Measurements from ENCODE around the gene PTPN21. TPM values are rescaled to one million over a fixed set of nuclear protein-coding genes. Genes with fewer than 3 reads are reported as not detected.

PTPN21 gene
- total RNA-seq, 1 donor from 2014 or later = 19.6 TPM

DNA sequence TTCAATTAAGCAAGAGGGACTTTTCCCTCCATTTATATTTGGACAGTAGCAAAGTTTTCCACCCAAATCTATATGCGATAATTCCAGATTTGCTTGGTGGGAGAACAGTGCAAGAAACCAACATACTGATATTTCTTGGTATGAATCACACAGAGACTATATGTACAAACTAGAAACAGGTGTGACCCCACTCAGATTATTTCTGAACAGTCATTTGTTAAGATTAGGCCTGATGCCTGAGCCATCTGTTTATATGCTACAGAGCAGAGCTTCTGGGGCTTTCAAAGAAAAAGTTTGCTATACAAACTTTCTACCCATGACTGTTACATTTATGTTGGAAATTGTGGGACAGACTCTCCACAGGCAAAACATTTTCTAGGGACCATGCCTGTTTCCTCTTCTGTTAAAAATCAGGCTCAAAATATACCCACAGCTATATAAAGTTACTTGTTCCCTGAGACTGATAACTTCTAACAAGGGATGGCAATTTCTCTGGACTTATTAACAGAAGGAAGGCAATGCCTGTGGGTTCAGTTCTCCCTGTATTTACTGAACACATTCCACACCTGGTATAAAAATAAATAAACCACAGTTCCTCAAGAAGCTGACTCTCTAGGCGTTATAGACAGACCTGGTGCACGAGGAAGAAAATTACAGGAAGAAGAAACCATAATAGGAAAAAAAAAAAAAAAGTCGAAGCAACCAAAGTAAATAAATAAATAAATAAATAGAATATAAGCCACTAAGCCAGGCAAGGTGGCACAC is 8.0 kb downstream of the PTPN21 start:
- peak overlapping the region; percentile 41 for H3K27ac Mint-ChIP-seq
- H3K4me1 Mint-ChIP-seq (ENCODE audit: unreplicated experiment) = peaks cover 13% of the 10 kb centered on the region
- H3K4me3 Mint-ChIP-seq = no peak overlapping the region
- no peaks in the 10 kb centered on the region for H3K9me3 Mint-ChIP-seq
- no peaks in the 10 kb centered on the region for H3K27me3 Mint-ChIP-seq
- DNase-seq (ENCODE audit: extremely low spot score, unreplicated experiment) = no peak
- peaks cover 21% of the 10 kb centered on the region for H3K36me3 Mint-ChIP-seq
- TF ChIP-seq, protein P1, sequence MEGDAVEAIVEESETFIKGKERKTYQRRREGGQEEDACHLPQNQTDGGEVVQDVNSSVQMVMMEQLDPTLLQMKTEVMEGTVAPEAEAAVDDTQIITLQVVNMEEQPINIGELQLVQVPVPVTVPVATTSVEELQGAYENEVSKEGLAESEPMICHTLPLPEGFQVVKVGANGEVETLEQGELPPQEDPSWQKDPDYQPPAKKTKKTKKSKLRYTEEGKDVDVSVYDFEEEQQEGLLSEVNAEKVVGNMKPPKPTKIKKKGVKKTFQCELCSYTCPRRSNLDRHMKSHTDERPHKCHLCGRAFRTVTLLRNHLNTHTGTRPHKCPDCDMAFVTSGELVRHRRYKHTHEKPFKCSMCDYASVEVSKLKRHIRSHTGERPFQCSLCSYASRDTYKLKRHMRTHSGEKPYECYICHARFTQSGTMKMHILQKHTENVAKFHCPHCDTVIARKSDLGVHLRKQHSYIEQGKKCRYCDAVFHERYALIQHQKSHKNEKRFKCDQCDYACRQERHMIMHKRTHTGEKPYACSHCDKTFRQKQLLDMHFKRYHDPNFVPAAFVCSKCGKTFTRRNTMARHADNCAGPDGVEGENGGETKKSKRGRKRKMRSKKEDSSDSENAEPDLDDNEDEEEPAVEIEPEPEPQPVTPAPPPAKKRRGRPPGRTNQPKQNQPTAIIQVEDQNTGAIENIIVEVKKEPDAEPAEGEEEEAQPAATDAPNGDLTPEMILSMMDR (conservative IDR thresholded peaks at IDR 0.05) = no peak

DNA sequence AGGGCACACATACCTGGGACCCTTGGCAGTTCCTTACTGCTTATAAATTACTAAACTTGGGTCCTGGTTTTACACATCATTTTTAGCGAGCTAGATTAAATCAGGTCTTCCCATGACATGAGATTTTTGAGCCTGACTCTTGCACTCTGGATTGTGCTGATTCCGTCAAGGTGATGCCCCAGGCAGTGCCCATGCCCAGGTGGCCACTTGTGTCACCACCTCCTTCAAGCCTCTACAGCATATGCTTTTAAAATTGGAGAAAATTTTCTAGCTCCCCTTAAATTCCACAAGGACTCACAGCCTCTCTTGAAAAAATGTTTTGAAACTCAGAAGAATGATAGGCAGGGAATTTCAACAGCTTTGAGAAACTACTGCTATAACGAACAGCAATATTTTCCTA is 9.6 kb downstream of the PTPN21 start:
- TF ChIP-seq, protein P1 (conservative IDR thresholded peaks at IDR 0.05) = no peak
- Mint-ChIP-seq H3K36me3 (peaks cover 21% of the 10 kb centered on the region), H3K27ac (no peak overlapping the region), H3K27me3 (no peaks in the 10 kb centered on the region), H3K4me1 (ENCODE audit: unreplicated experiment) (peaks cover 13% of the 10 kb centered on the region), H3K9me3 (no peaks in the 10 kb centered on the region), H3K4me3 (no peak overlapping the region)
- no peak for DNase-seq (ENCODE audit: extremely low spot score, unreplicated experiment)

DNA sequence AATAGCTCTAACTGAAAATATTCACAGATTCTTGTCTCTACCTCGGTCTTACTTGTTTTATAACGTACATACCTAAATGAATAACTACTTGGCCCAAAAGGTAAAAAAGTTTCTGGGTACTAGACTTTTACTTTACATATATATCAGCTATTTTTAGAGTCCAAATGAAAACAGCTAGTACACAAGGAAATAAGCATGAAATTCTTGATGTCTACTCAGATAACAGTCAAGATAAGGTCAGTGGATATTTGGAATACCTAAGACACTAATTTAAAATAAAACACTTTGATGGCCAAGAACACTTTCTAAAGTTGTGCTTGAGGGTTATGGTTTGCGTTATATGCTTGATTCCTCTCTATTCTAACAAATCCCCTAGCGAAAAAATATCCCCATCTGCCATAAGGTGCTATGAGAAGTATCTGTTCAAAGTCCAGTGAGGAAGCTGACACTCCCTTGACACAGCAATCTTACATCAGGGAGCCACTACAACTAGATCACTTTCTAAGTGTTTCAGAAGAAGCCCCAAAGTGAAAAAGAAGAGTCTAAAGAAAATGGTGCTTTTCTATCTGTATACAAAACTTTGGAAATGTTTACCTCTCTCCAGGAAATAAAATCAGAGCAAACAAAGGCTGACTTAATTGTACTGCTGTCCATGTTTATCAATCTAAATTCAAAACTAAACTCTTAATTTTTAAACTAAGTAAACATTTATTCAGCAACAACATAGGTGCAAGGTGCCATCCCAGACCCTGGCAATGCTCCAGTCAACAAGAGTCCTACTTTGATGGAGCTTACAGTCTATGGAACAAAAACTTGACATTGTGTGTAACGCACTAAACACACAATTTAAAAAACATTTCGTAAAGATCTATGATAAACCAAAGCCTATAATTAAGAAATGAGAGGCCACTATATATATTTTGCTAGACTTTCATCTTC is 11.7 kb downstream of the PTPN21 start:
- H3K4me1 Mint-ChIP-seq (ENCODE audit: unreplicated experiment) = peaks cover 10% of the 10 kb centered on the region
- DNase-seq (ENCODE audit: extremely low spot score, unreplicated experiment) = no peak
- TF ChIP-seq, protein P1 (conservative IDR thresholded peaks at IDR 0.05) = no peak
- H3K27ac Mint-ChIP-seq = peak overlapping the region; percentile 40
- H3K9me3 Mint-ChIP-seq = no peaks in the 10 kb centered on the region
- H3K36me3 Mint-ChIP-seq = peaks cover 22% of the 10 kb centered on the region
- no peaks in the 10 kb centered on the region for H3K27me3 Mint-ChIP-seq
- H3K4me3 Mint-ChIP-seq = peak overlapping the region; percentile 11

DNA sequence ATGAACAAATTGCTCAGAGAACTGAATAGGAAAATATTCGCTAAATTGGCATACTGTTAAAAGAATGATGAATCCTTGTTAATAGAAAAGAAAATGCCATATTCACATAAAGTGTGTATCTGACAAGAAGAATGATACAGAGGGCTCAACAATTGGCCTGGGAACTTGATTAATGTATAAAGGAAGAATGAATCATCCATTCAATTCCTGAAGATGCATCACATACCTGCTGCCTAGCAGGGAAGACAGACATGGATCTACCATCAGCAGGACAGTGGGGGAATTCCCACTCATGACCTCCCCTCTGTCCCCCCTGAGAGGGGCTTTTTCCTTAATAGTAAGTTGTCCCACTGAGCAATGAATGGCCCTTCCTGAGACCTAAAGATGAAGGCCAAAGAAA is 13.5 kb downstream of the PTPN21 start:
- Mint-ChIP-seq H3K36me3 (peaks cover 14% of the 10 kb centered on the region), H3K4me3 (no peak overlapping the region), H3K27me3 (no peaks in the 10 kb centered on the region), H3K9me3 (no peaks in the 10 kb centered on the region), H3K4me1 (ENCODE audit: unreplicated experiment) (peaks cover 5% of the 10 kb centered on the region), H3K27ac (no peak overlapping the region)
- TF ChIP-seq, protein P1 (conservative IDR thresholded peaks at IDR 0.05) = no peak
- DNase-seq (ENCODE audit: extremely low spot score, unreplicated experiment) = no peak

DNA sequence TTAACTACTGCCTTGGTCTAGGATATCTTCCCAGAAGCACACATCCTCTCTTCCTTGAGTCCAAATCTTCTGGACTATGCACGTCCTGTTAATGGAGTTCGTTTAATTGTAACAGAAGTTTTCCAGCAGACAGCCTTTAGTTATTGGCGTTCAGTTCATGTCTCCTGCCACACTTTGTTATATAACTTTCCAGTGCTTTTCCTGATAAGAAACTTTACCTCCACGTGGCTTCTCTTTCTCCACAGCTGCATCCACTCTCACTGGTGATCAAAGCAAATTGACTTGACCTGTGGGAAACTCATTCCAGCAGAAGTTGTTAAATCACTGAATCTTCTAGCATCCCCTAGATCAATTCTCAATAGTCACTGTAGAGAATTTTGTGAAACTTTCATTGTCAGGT is 19.0 kb downstream of the PTPN21 start:
- Mint-ChIP-seq H3K27me3 (no peaks in the 10 kb centered on the region), H3K4me3 (no peak overlapping the region), H3K4me1 (ENCODE audit: unreplicated experiment) (no peaks in the 10 kb centered on the region), H3K9me3 (no peaks in the 10 kb centered on the region), H3K27ac (no peak overlapping the region), H3K36me3 (peaks cover 8% of the 10 kb centered on the region)
- TF ChIP-seq, protein P1 (conservative IDR thresholded peaks at IDR 0.05) = no peak
- DNase-seq (ENCODE audit: extremely low spot score, unreplicated experiment) = no peak
